HepG2 (cell line): ENCODE data around the gene OAF. TPM values are rescaled to one million over a fixed set of nuclear protein-coding genes. Genes with fewer than 3 reads are reported as not detected.
A peak's percentile ranks its signal among the peaks of the same experiment; 100 is the strongest.

Experiments used
- ATAC-seq: fragments of 200-7000 bp; cut with Tn5 transposase; 3 replicates; pipeline ENCODE4 v1.9.1; 2020; ENCODE audit warnings: mild to moderate bottlenecking, moderate library complexity
- BruUV-seq: library from RNA; stranded (reverse); fragments of 400-500 nt; replicated peaks from 2 replicates; lab custom pipeline; 2021; lab: Mats Ljungman, UMichigan
- CTCF ChIA-PET: fragments of 300-600 bp; formaldehyde crosslinking; extraction: SDS; loops from one replicate; lab custom pipeline; 2021; ENCODE audit warnings: low total read pairs, inconsistent platforms, low intra/inter-chr PET ratio; lab: Yijun Ruan, JAX
- POLR2A ChIA-PET: fragments of 350-600 bp; sonication (Branson Sonifier 250); formaldehyde crosslinking; loops from one replicate; lab custom pipeline; 2020; ENCODE audit warnings: antibody characterized with exemption, inconsistent platforms; lab: Yijun Ruan, JAX
- DNase-seq: peaks from one replicate; pipeline ENCODE4 v3.0.0-alpha.2; 2015; ENCODE audit warnings: low spot score
- FAIRE-seq: peaks from 3 replicates; lab custom pipeline; 2011; peaks lifted over from hg19 to GRCh38; lab: Jason Lieb, UNC
- H2AFZ ChIP-seq: one replicate; pipeline ENCODE4 v1.6.1; 2011; ENCODE audit warnings: low read length, inconsistent platforms
- H3K27ac ChIP-seq: fragments of 300-600 bp; 3 replicates; pipeline ENCODE4 v1.8.0; 2011; ENCODE audit warnings: mixed run types, mild to moderate bottlenecking, mixed read lengths, low read length, inconsistent platforms; ENCODE audit not compliant: insufficient read depth; ENCODE audit errors: extremely low read length
- H3K27me3 ChIP-seq, 2 experiments: fragments of 200-600 bp in 1 of 2; 2 replicates in 1 of 2; 3 replicates in 1 of 2; pipeline versions ENCODE4 v1.6.0 to v1.8.0; 2011; ENCODE audit warnings: low read length in 2 of 2, mild to moderate bottlenecking in 2 of 2, moderate library complexity in 2 of 2, inconsistent platforms in 1 of 2; ENCODE audit not compliant: insufficient read depth in 2 of 2, control insufficient read depth in 1 of 2
- H3K36me3 ChIP-seq, 2 experiments: fragments of 200-600 bp in 1 of 2; replicated peaks in 1 of 2; 2 replicates in 1 of 2; 3 replicates in 1 of 2; pipeline versions ENCODE4 v1.5.1 to v1.8.0; 2011; ENCODE audit warnings: low read length in 2 of 2, inconsistent platforms in 1 of 2; ENCODE audit not compliant: insufficient read depth in 2 of 2, control insufficient read depth in 1 of 2
- H3K4me1 ChIP-seq: 2 replicates; pipeline ENCODE4 v1.5.1; 2012; ENCODE audit warnings: low read length, inconsistent platforms; ENCODE audit not compliant: insufficient read depth
- H3K4me2 ChIP-seq: 2 replicates; pipeline ENCODE4 v1.6.0; 2011; ENCODE audit warnings: low read depth, low read length, inconsistent platforms
- H3K4me3 ChIP-seq, 3 experiments: fragments of 200-600 bp in 1 of 3; sonication (generic), shearing (Covaris generic) in 1 of 3; replicated peaks in 1 of 3; 2 replicates each; pipeline ENCODE4 v1.5.1; 2011 to 2016; ENCODE audit warnings: low read length in 3 of 3, inconsistent platforms in 2 of 3, low read depth in 2 of 3, mild to moderate bottlenecking in 2 of 3, control low read depth in 1 of 3, mixed read lengths in 1 of 3; ENCODE audit not compliant: insufficient read depth in 1 of 3
- H3K79me2 ChIP-seq: one replicate; pipeline ENCODE4 v1.6.1; 2011; ENCODE audit warnings: low read length, inconsistent platforms; ENCODE audit not compliant: insufficient read depth
- H3K9ac ChIP-seq: 2 replicates; pipeline ENCODE4 v1.6.0; 2011; ENCODE audit warnings: mild to moderate bottlenecking, low read depth, low read length, inconsistent platforms; ENCODE audit not compliant: insufficient read depth
- H3K9me3 ChIP-seq: 2 replicates; pipeline ENCODE4 v1.5.1; 2012; ENCODE audit warnings: mild to moderate bottlenecking, low read length
- H4K20me1 ChIP-seq: 2 replicates; pipeline ENCODE4 v1.6.0; 2011; ENCODE audit warnings: inconsistent platforms, mild to moderate bottlenecking, low read length, moderate library complexity; ENCODE audit not compliant: insufficient read depth
- BRD4 ChIP-seq: sonication (generic); formaldehyde crosslinking; IDR thresholded peaks from 2 replicates; pipeline ENCODE4 v1.4.0; 2020; ENCODE audit warnings: missing genetic modification reagents
- CHD4 ChIP-seq: fragments of 200-600 bp; sonication (generic); IDR thresholded peaks from 2 replicates; pipeline ENCODE4 v1.7.0; 2017; ENCODE audit warnings: mild to moderate bottlenecking, low read length, borderline replicate concordance
- CREM ChIP-seq, 2 experiments: sonication (generic) in 1 of 2; formaldehyde crosslinking in 1 of 2; IDR thresholded peaks; 2 replicates each; pipeline versions ENCODE4 v1.4.0 to v1.6.1; 2016 to 2020; ENCODE audit warnings: antibody characterized with exemption in 1 of 2, mild to moderate bottlenecking in 1 of 2, missing genetic modification reagents in 1 of 2
- FOXO1 ChIP-seq: sonication (generic); formaldehyde crosslinking; IDR thresholded peaks from 2 replicates; pipeline ENCODE4 v1.4.0; 2020; ENCODE audit warnings: missing genetic modification reagents
- HDAC6 ChIP-seq: fragments of 200-600 bp; sonication (generic); IDR thresholded peaks from 2 replicates; pipeline ENCODE4 v1.7.0; 2017; ENCODE audit warnings: mild to moderate bottlenecking, antibody characterized with exemption, low read length, low read depth
- HNF4A ChIP-seq: sonication (generic); formaldehyde crosslinking; IDR thresholded peaks from 2 replicates; pipeline ENCODE4 v1.4.0; 2020; ENCODE audit warnings: missing genetic modification reagents
- KDM3A ChIP-seq: IDR thresholded peaks from 2 replicates; pipeline ENCODE4 v1.6.1; 2018; ENCODE audit warnings: low read depth, missing compliant biosample characterization
- LCORL ChIP-seq, 2 experiments: fragments of 450-650 bp in 1 of 2; sonication (generic) in 1 of 2; formaldehyde crosslinking in 1 of 2; IDR thresholded peaks; 2 replicates each; pipeline versions ENCODE4 v1.5.0 to v1.6.1; 2017 to 2020; ENCODE audit warnings: antibody characterized with exemption in 1 of 2, missing genetic modification reagents in 1 of 2
- NCOR1 ChIP-seq: fragments of 200-600 bp; sonication (generic); IDR thresholded peaks from 2 replicates; pipeline ENCODE4 v1.7.0; 2017; ENCODE audit warnings: antibody characterized with exemption, low read length, borderline replicate concordance
- NFE2 ChIP-seq: sonication (generic); formaldehyde crosslinking; IDR thresholded peaks from 2 replicates; pipeline ENCODE4 v1.4.0; 2020; ENCODE audit warnings: missing genetic modification reagents
- NR2F6 ChIP-seq, 2 experiments: IDR thresholded peaks; 2 replicates each; pipeline ENCODE4 v1.6.1; 2016; ENCODE audit warnings: antibody characterized with exemption in 1 of 2, mild to moderate bottlenecking in 1 of 2
- PHF8 ChIP-seq: sonication (generic); formaldehyde crosslinking; IDR thresholded peaks from 2 replicates; pipeline ENCODE4 v1.5.0; 2020; ENCODE audit warnings: missing genetic modification reagents
- RBFOX2 ChIP-seq: fragments of 200-400 bp; formaldehyde crosslinking; IDR thresholded peaks from 2 replicates; pipeline ENCODE4 v1.6.1; 2017; ENCODE audit warnings: low read depth, mild to moderate bottlenecking, low read length
- SRF ChIP-seq: IDR thresholded peaks from 2 replicates; pipeline ENCODE4 v1.6.1; 2011; ENCODE audit warnings: mild to moderate bottlenecking, low read depth, low read length, moderate library complexity
- TOE1 ChIP-seq: sonication (generic); formaldehyde crosslinking; IDR thresholded peaks from 2 replicates; pipeline ENCODE4 v1.4.0; 2020; ENCODE audit warnings: mild to moderate bottlenecking, missing genetic modification reagents
- ZFP90 ChIP-seq: sonication (generic); formaldehyde crosslinking; IDR thresholded peaks from 2 replicates; pipeline ENCODE4 v1.8.0; 2022; ENCODE audit warnings: missing genetic modification reagents, mild to moderate bottlenecking, inconsistent platforms, borderline replicate concordance
- ZFX ChIP-seq: sonication (generic); formaldehyde crosslinking; IDR thresholded peaks from 2 replicates; pipeline ENCODE4 v1.4.0; 2020; ENCODE audit warnings: mild to moderate bottlenecking, low read depth, missing genetic modification reagents, moderate library complexity
- ZFY ChIP-seq: sonication (generic); formaldehyde crosslinking; IDR thresholded peaks from 2 replicates; pipeline ENCODE4 v1.4.0; 2020; ENCODE audit warnings: missing genetic modification reagents
- ZNF414 ChIP-seq: sonication (generic); formaldehyde crosslinking; IDR thresholded peaks from 2 replicates; pipeline ENCODE4 v1.5.0; 2020; ENCODE audit warnings: missing genetic modification reagents
- ZNF543 ChIP-seq: sonication (generic); formaldehyde crosslinking; IDR thresholded peaks from 2 replicates; pipeline ENCODE4 v1.4.0; 2020; ENCODE audit warnings: mild to moderate bottlenecking, missing genetic modification reagents
- WGBS: methylation state at CpG from one replicate; pipeline ENCODE4 v1.1.6; 2017; ENCODE audit warnings: low lambda C conversion rate; 5-methylcytosine and 5-hydroxymethylcytosine counted together
- in situ Hi-C: cut with HindIII; loops from 2 replicates; pipeline ENCODE4 v1.10.0; 2017; ENCODE audit warnings: low pct_unique_long_range_greater_than_20kb; ENCODE audit not compliant: extremely low pct_ligation_motif_present
- intact Hi-C: fragments of 100-400 bp; cut with micrococcal nuclease; formaldehyde crosslinking; loops from one replicate; pipeline ENCODE4 v1.10.0; 2022; ENCODE audit not compliant: unreplicated experiment
- polyA plus RNA-seq, 8 experiments: library from polyadenylated mRNA; depleted of rRNA in 3 of 8; stranded (reverse) in 7 of 8; unstranded in 1 of 8; fragments of >200 nt; fragmentation: Illumina TruSeq in 4 of 8; extraction: Trizol in 4 of 8; gene quantifications; 2 replicates each; pipeline versions ENCODE4 v1.2.1 to v1.2.3, GENCODE V29; 2011 to 2016; ENCODE audit warnings: low read depth in 4 of 8, missing spikeins in 1 of 8, mixed read lengths in 1 of 8; ENCODE audit not compliant: insufficient read depth in 1 of 8
- total RNA-seq, 5 experiments: library from RNA; depleted of rRNA; stranded (reverse); fragments of >200 nt; fragmentation: Illumina TruSeq; extraction: Trizol; gene quantifications; 2 replicates each; pipeline ENCODE4 v1.2.3, GENCODE V29; 2016; ENCODE audit warnings: low read depth in 1 of 5
- TF ChIP-seq, protein P1 (sequence below): sonication (generic); formaldehyde crosslinking; IDR thresholded peaks from 2 replicates; pipeline ENCODE4 v1.5.0; 2020; ENCODE audit warnings: mild to moderate bottlenecking, missing genetic modification reagents

OAF gene
- total and polyA plus RNA-seq, 2 of the 13 experiments (the other 11 are each of a cell fraction or from before 2014, with no cell fraction given), result 63.7 to 94.6 TPM

- no peaks in the 10 kb centered on the region for H4K20me1 ChIP-seq
- no peak overlapping the region for H2AFZ ChIP-seq
- H3K36me3 ChIP-seq, result no peaks in the 10 kb centered on the region
- H3K9ac ChIP-seq, result peak overlapping the region; percentile 71
- H3K4me1 ChIP-seq, result peaks cover 100% of the 10 kb centered on the region
- ATAC-seq, result no peak
- TSS peak; percentile 97 for BruUV-seq
- intact Hi-C loops, result loop anchor here (1.0 to 10.0 kb wide), 4 partner anchors 7 to 521 kb away; no protein-coding TSS in a partner anchor
- H3K79me2 ChIP-seq, result peaks cover 2% of the 10 kb centered on the region
- DNase-seq, result no peak
- 20% methylated on average over 3 of the region's 3 CpGs for WGBS
- H3K4me3 ChIP-seq, result peak overlapping the region; percentile 43 to 73 (median 46)
- H3K27me3 ChIP-seq, result no peaks in the 10 kb centered on the region
- CTCF ChIA-PET, result interaction anchor here (1.1 kb wide), 1 partner anchor 13 kb away, joined by 3 read pairs; no protein-coding TSS in a partner anchor
- peak overlapping the region; percentile 95 for H3K4me2 ChIP-seq
- FAIRE-seq, result no peak
- POLR2A ChIA-PET, result interaction anchor here (0.7 to 6.3 kb wide), 18 partner anchors 8 to 1275 kb away, joined by 3 to 160 read pairs (median 4); partner anchors contain the start of genes ARHGEF12 and OAF
- in situ Hi-C loops, result no loop called here
- H3K9me3 ChIP-seq, result no peaks in the 10 kb centered on the region
- peak overlapping the region; percentile 99 for H3K27ac ChIP-seq
- TF ChIP-seq ZNF414 (CRISPR knock-in tag) (no peak), TOE1 (CRISPR knock-in tag) (no peak), HDAC6 (0 out of 2 replicates have a peak, but pooled peaks have one; percentile 60), CREM (IDR thresholded peaks at IDR 0.05) (0 out of 2 replicates have a peak, but pooled peaks have one; percentile 30), CREM (CRISPR knock-in tag; IDR thresholded peaks at IDR 0.05) (no peak), ZFP90 (CRISPR knock-in tag) (0 out of 2 replicates have a peak, but pooled peaks have one; percentile 10), RBFOX2 (0 out of 2 replicates have a peak, but pooled peaks have one; percentile 19), NCOR1 (0 out of 2 replicates have a peak, but pooled peaks have one; percentile 10), ZNF543 (0 out of 2 replicates have a peak, but pooled peaks have one; percentile 10), NFE2 (CRISPR knock-in tag) (no peak), ZFX (0 out of 2 replicates have a peak, but pooled peaks have one; percentile 28), NR2F6 (IDR thresholded peaks at IDR 0.05) (no peak), NR2F6 (CRISPR knock-in tag; IDR thresholded peaks at IDR 0.05) (0 out of 2 replicates have a peak, but pooled peaks have one; percentile 6), SRF (no peak), BRD4 (CRISPR knock-in tag) (0 out of 2 replicates have a peak, but pooled peaks have one; percentile 33), FOXO1 (CRISPR knock-in tag) (no peak), LCORL (IDR thresholded peaks at IDR 0.05) (no peak), LCORL (CRISPR knock-in tag; IDR thresholded peaks at IDR 0.05) (peak; percentile 14; the same call in 1 of the 2 replicates), CHD4 (0 out of 2 replicates have a peak, but pooled peaks have one; percentile 32), ZFY (CRISPR knock-in tag) (peak; percentile 52; the same call in 1 of the 2 replicates), PHF8 (CRISPR knock-in tag) (0 out of 2 replicates have a peak, but pooled peaks have one; percentile 7), HNF4A (CRISPR knock-in tag) (0 out of 2 replicates have a peak, but pooled peaks have one; percentile 6), KDM3A (CRISPR knock-in tag) (no peak)
- TF ChIP-seq, protein P1, sequence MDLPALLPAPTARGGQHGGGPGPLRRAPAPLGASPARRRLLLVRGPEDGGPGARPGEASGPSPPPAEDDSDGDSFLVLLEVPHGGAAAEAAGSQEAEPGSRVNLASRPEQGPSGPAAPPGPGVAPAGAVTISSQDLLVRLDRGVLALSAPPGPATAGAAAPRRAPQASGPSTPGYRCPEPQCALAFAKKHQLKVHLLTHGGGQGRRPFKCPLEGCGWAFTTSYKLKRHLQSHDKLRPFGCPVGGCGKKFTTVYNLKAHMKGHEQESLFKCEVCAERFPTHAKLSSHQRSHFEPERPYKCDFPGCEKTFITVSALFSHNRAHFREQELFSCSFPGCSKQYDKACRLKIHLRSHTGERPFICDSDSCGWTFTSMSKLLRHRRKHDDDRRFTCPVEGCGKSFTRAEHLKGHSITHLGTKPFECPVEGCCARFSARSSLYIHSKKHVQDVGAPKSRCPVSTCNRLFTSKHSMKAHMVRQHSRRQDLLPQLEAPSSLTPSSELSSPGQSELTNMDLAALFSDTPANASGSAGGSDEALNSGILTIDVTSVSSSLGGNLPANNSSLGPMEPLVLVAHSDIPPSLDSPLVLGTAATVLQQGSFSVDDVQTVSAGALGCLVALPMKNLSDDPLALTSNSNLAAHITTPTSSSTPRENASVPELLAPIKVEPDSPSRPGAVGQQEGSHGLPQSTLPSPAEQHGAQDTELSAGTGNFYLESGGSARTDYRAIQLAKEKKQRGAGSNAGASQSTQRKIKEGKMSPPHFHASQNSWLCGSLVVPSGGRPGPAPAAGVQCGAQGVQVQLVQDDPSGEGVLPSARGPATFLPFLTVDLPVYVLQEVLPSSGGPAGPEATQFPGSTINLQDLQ (CRISPR knock-in tag), result no peak
Observed at GRCh38 chr11:120185706-120186455, 25.0 kb upstream of the OAF start.
